ENCODE results near the gene EPDR1.

Gene EPDR1

DNA sequence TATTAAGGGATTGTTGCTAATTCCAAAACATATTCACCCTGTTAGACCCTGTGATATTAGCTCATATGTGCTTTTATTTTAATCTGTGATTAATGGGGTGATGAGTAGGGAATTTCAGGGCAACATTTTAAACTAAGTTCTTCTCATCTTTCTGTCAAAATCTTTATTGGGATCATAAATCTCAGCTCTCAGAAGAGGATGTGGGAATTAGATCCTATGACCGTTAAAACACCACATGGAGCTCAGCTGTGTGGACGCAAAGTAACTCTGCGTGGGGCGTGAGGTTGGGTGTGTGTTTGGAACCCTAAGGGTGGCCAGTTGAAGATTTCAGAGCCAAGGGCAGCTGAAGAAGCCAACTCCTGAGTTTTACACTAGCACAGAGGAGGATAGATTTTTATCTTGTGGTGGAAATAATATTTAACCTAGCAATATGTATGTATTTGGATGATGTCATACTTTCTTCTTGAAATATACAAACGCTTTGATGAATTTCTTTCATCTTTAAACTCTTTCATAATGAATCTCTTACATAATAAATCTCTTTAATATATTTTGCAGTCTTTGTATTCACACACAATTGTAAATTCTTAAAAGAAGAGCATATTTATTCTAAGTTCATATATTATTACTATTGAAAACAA lies 64.4 kb downstream of the EPDR1 start:
- H3K36me3 Mint-ChIP-seq: peaks cover 6% of the 10 kb centered on the region

DNA sequence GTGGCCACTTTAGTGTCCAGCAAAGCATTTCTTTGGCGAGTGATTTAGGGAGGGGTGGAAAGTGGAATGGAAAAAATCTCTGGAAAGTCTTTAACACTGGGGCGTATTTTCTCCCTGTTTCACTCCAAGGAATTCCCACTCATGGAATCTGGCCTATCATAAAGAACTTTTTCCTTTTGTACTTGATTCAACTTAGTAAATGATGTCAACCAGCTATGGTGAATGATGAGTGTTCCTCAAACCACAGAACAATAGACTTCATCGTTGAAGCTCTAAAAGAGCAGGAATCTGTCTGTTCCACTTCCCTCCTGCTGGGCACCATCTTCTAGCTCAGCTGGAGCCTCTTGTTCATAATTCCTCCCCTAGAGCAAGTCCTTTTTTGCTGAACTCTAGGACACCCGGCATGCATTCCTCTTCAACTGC lies 66.5 kb downstream of the EPDR1 start:
- no peak overlapping the region for H3K27ac Mint-ChIP-seq
- DNase-seq (ENCODE audit: low spot score in 2 of 2) (no peak), ATAC-seq (no peak)
- H3K4me1 Mint-ChIP-seq: no peaks in the 10 kb centered on the region
- H3K4me3 Mint-ChIP-seq: no peak overlapping the region
- peaks cover 6% of the 10 kb centered on the region for H3K36me3 Mint-ChIP-seq
- no peaks in the 10 kb centered on the region for H3K9me3 Mint-ChIP-seq

More for the DNA sequence above, 64.4 kb downstream of the EPDR1 start:
- H3K4me1 Mint-ChIP-seq: no peaks in the 10 kb centered on the region
- H3K9me3 Mint-ChIP-seq: no peaks in the 10 kb centered on the region
- H3K4me3 Mint-ChIP-seq: no peak overlapping the region
- no peak for ATAC-seq
- no peak overlapping the region for H3K27ac Mint-ChIP-seq
- no peak for DNase-seq (ENCODE audit: low spot score in 2 of 2)

DNA sequence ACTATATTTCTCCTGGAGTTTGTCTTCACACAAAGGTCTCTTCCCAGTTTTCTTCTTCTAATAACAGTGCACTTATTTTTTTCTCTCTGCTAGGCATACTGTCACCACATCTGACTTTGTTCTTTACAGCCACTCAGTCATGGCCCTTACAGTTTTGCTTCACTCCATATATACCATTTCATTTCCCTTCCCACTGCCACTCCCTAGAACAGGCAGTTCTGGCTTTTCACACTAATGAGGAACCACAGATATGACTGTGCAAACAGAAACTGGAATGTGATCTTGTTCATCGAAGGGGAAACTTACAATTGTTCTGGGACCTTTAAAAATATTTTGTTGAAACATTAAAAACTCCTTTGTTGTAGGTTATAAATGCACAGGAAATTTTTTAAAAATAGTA lies 67.3 kb downstream of the EPDR1 start:
- peaks cover 6% of the 10 kb centered on the region for H3K36me3 Mint-ChIP-seq
- no peak for ATAC-seq

DNA sequence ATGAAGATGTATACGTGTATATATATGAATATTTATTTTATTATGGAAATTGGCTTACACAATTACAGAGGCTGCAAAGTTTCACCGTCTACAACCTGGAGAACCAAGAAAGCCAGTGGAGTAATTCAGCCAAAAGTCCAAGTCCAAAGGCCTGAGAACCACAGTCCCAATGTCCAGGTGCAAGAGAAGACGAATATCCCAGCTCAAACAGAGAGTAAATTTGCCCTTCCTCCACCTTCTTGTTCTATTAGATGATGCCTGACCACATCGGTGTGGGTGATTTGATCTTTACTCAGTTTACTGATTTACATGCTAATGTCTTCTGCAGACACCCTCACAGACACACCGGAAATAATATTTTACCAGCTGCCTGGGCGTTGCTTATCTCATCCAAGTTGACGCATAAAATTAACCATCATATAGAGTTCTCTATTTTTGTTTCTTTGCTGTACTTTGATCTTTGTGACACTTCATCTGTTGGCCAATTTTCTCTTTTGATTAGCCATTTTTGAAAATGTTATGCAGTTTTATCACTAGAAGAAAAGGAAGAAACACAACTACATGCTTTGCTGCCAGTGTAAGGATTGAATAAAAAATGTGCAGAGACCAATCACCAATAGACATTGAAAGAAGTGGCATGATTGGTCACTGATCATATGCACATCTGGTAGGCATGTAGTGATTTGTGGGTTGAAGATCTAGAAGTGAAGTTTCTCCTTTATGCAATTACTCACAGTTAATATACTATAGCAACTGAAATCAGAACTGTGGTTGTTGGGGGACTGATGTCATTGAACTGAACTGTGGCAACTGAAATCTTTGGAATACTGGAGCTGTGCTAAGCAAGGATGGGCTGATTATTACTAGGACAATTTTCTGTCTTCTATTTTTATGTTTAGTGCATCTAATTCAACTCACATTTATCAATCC lies 68.5 kb downstream of the EPDR1 start:
- Mint-ChIP-seq H3K4me3 (no peak overlapping the region), H3K27ac (no peak overlapping the region), H3K4me1 (no peaks in the 10 kb centered on the region), H3K9me3 (no peaks in the 10 kb centered on the region), H3K36me3 (no peaks in the 10 kb centered on the region)
- DNase-seq (ENCODE audit: low spot score in 2 of 2): no peak
- ATAC-seq: no peak

More for the DNA sequence above, 67.3 kb downstream of the EPDR1 start:
- Mint-ChIP-seq H3K4me1 (no peaks in the 10 kb centered on the region), H3K27ac (no peak overlapping the region), H3K9me3 (no peaks in the 10 kb centered on the region), H3K4me3 (no peak overlapping the region)
- no peak for DNase-seq (ENCODE audit: low spot score in 2 of 2)

GRCh38 chr7:37990337-37990736 lies 69.9 kb downstream of the EPDR1 start:
- Mint-ChIP-seq H3K9me3 (no peaks in the 10 kb centered on the region), H3K4me1 (no peaks in the 10 kb centered on the region), H3K4me3 (no peak overlapping the region), H3K36me3 (no peaks in the 10 kb centered on the region), H3K27ac (no peak overlapping the region)
- DNase-seq (ENCODE audit: low spot score in 2 of 2) (no peak), ATAC-seq (no peak)

GRCh38 chr7:37993060-37993501 lies 72.6 kb downstream of the EPDR1 start:
- DNase-seq (ENCODE audit: low spot score in 2 of 2) (no peak), ATAC-seq (no peak)
- no peaks in the 10 kb centered on the region for H3K9me3 Mint-ChIP-seq
- H3K36me3 Mint-ChIP-seq: no peaks in the 10 kb centered on the region
- no peaks in the 10 kb centered on the region for H3K4me1 Mint-ChIP-seq
- no peak overlapping the region for H3K27ac Mint-ChIP-seq
- no peak overlapping the region for H3K4me3 Mint-ChIP-seq

DNA sequence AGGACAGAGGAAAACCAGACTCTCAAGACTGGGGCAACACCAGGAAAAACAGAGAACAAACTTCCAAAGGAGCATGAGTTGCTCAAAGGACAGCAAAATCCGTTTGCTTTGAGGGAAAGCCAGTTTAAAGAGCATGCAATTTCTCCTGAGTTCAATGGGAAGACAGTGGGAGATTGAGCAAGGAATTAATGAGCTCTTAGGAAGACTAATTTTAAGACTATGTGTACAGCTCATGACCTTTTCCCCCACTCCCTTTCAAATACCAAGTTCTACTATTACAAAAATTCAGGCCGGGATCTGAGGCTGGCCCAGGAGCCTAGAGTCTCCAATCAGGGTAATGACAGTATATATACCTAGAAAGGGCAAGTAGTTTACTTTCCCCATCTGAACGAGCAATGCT lies 79.2 kb downstream of the EPDR1 start:
- H3K4me1 Mint-ChIP-seq: no peaks in the 10 kb centered on the region
- H3K27ac Mint-ChIP-seq: no peak overlapping the region
- DNase-seq (ENCODE audit: low spot score in 2 of 2): no peak
- H3K4me3 Mint-ChIP-seq: no peak overlapping the region
- H3K36me3 Mint-ChIP-seq: no peaks in the 10 kb centered on the region
- no peaks in the 10 kb centered on the region for H3K9me3 Mint-ChIP-seq
- ATAC-seq: no peak

DNA sequence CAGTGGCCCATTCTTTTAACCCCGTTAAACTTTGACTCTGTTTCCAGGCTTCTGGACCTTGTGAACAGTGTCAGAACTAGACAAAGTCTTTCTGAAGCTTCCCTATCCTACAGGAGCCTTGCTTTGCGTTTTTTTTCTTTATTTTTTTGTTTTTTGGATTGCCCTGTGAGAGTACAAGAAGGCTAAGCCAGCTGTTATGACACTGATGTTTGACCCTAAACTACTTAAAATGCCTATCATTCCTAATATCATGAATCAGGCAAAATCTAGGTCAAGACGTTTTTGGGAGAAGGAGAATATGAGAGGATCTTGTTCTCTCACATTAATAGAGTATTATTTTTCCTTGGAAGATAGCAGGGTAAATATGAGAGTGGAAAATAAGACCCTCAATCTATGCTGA lies 79.8 kb downstream of the EPDR1 start:
- Mint-ChIP-seq H3K27ac (no peak overlapping the region), H3K4me3 (no peak overlapping the region), H3K36me3 (no peaks in the 10 kb centered on the region), H3K4me1 (no peaks in the 10 kb centered on the region), H3K9me3 (no peaks in the 10 kb centered on the region)
- DNase-seq (ENCODE audit: low spot score in 2 of 2): no peak
- ATAC-seq: no peak

Data from stimulated activated effector memory CD8-positive, alpha-beta T cell treated with anti-CD3 and anti-CD28 coated beads, Interleukin-12 subunit alpha, Interleukin-12 subunit beta, amount 100 ng/mL, for 72 hours (primary cell).